Dedifferentiated amniotic fluid mesenchymal stem cell (primary cell): ENCODE measurements around the gene SMYD5.

ENCODE experiments used
- DNase-seq: peaks from one replicate; pipeline ENCODE4 v3.0.0-alpha.2; 2016; ENCODE audit errors: extremely low spot score

SMYD5 gene

GRCh38 chr2:73238976-73239375 lies 24.9 kb downstream of the SMYD5 start:
- DNase-seq, result no peak

- no peak for DNase-seq
These were observed 25.7 kb downstream of the SMYD5 start for GRCh38 chr2:73239776-73240175.

GRCh38 chr2:73243884-73244570 lies 30.0 kb downstream of the SMYD5 start:
- peak; percentile 54 for DNase-seq

GRCh38 chr2:73244580-73244979 lies 30.5 kb downstream of the SMYD5 start:
- no peak for DNase-seq

GRCh38 chr2:73246850-73247249 lies 32.8 kb downstream of the SMYD5 start:
- no peak for DNase-seq

- no peak for DNase-seq
These were observed 35.6 kb downstream of the SMYD5 start for GRCh38 chr2:73249636-73250035.

- DNase-seq, result no peak
These were observed 37.1 kb downstream of the SMYD5 start for GRCh38 chr2:73250872-73251846.

- no peak for DNase-seq
These were observed 38.4 kb downstream of the SMYD5 start for GRCh38 chr2:73252238-73253027.

GRCh38 chr2:73253400-73253799 lies 39.4 kb downstream of the SMYD5 start:
- no peak for DNase-seq

- DNase-seq, result no peak
These were observed 39.9 kb downstream of the SMYD5 start for GRCh38 chr2:73253901-73254300.

- DNase-seq, result no peak
These were observed 40.4 kb downstream of the SMYD5 start for GRCh38 chr2:73254343-73255006.

GRCh38 chr2:73255007-73255644 lies 41.1 kb downstream of the SMYD5 start:
- DNase-seq, result no peak

- no peak for DNase-seq
These were observed 42.0 kb downstream of the SMYD5 start for GRCh38 chr2:73255907-73256617.

- DNase-seq, result no peak
These were observed 42.5 kb downstream of the SMYD5 start for GRCh38 chr2:73256618-73256922.

GRCh38 chr2:73257021-73257420 lies 43.0 kb downstream of the SMYD5 start:
- DNase-seq, result no peak

- DNase-seq, result no peak
These were observed 43.5 kb downstream of the SMYD5 start for GRCh38 chr2:73257425-73258125.

GRCh38 chr2:73258186-73258912 lies 44.3 kb downstream of the SMYD5 start:
- DNase-seq, result no peak

GRCh38 chr2:73258913-73259215 lies 44.8 kb downstream of the SMYD5 start:
- no peak for DNase-seq

- DNase-seq, result no peak
These were observed 45.2 kb downstream of the SMYD5 start for GRCh38 chr2:73259276-73259675.
